ENCODE results near the gene MCCC1. TPM values are rescaled to one million over a fixed set of nuclear protein-coding genes. Genes with fewer than 3 reads are reported as not detected.

Gene MCCC1
- total and polyA plus RNA-seq, 2 of the 4 experiments (the other 2 are of a cell fraction) = 14.2 to 17.9 TPM

GRCh38 chr3:183080628-183081027 lies 18.7 kb downstream of the MCCC1 start:
- no peak overlapping the region for H3K4me3 ChIP-seq (ENCODE audit: insufficient read depth, low read depth, low read length)
- H3K9ac ChIP-seq (ENCODE audit: low read depth, low read length) = no peak overlapping the region
- intact Hi-C loops (cut with micrococcal nuclease) (no loop called here), dilution Hi-C loops (cut with HindIII; ENCODE audit: low sequenced_read_pairs, unreplicated experiment) (no loop called here), in situ Hi-C loops (cut with MboI; ENCODE audit: low sequenced_read_pairs) (no loop called here)
- no TSS peak for BruUV-seq (replicated peaks)
- no peak overlapping the region for H2AK9ac ChIP-seq (replicated peaks; ENCODE audit: low read depth, low read length, poor library complexity)
- no peak overlapping the region for H3K18ac ChIP-seq (ENCODE audit: low read depth, low read length)
- no peaks in the 10 kb centered on the region for H3K9me1 ChIP-seq (ENCODE audit: insufficient read depth, low read length)
- no peak overlapping the region for H3K23ac ChIP-seq (ENCODE audit: low read depth, low read length)
- H3K4me2 ChIP-seq (ENCODE audit: low read depth, low read length) = no peak overlapping the region
- H2BK5ac ChIP-seq (ENCODE audit: low read depth, low read length, poor library complexity, severe bottlenecking) = no peak overlapping the region
- H2AK5ac ChIP-seq (ENCODE audit: low read depth, low read length) = no peak overlapping the region
- no peak overlapping the region for H2AFZ ChIP-seq (replicated peaks; ENCODE audit: low read length, poor library complexity)
- H3K9me3 ChIP-seq (ENCODE audit: control insufficient read depth, insufficient read depth, low read length) = peaks cover 2% of the 10 kb centered on the region; the same call in 1 of the 2 replicates
- H3K27ac ChIP-seq (ENCODE audit: insufficient read depth, low read length) = no peak overlapping the region
- peaks cover 24% of the 10 kb centered on the region for H3K36me3 ChIP-seq (ENCODE audit: control insufficient read depth, insufficient read depth, low read length)
- ChIA-PET CTCF (no interaction called here), POLR2A (ENCODE audit: unreplicated experiment) (no interaction called here)
- ATAC-seq (ENCODE audit: low read depth) (no peak), DNase-seq (no peak)
- WGBS, 2 experiments (ENCODE audit: extremely low coverage in 2 of 2, insufficient read length in 1 of 2) = no CpG with 5 or more reads among the region's 3 CpGs
- H2BK120ac ChIP-seq (ENCODE audit: low read depth, low read length) = no peak overlapping the region
- no peaks in the 10 kb centered on the region for H3K4me1 ChIP-seq (ENCODE audit: control insufficient read depth, insufficient read depth, low read length)
- H4K91ac ChIP-seq (ENCODE audit: insufficient read depth, low read depth, low read length) = no peak overlapping the region
- no peaks in the 10 kb centered on the region for H3K79me1 ChIP-seq (ENCODE audit: low read depth in 1 of 2, low read length in 2 of 2)
- H4K20me1 ChIP-seq (ENCODE audit: insufficient read depth, low read length) = no peaks in the 10 kb centered on the region
- no peak overlapping the region for H2BK20ac ChIP-seq (ENCODE audit: low read depth, low read length)
- TF ChIP-seq CEBPB (IDR thresholded peaks at IDR 0.05; ENCODE audit: low read depth, low read length) (no peak), RCOR1 (IDR thresholded peaks at IDR 0.05; ENCODE audit: insufficient replicate concordance, low read length) (no peak), FOS (IDR thresholded peaks at IDR 0.05; ENCODE audit: low read depth, low read length) (no peak), SMC3 (IDR thresholded peaks at IDR 0.05; ENCODE audit: low read depth, low read length) (no peak), CHD1 (IDR thresholded peaks at IDR 0.05; ENCODE audit: low read depth, low read length) (no peak), RAD21 (IDR thresholded peaks at IDR 0.05; ENCODE audit: low read length) (no peak), ELK1 (IDR thresholded peaks at IDR 0.05; ENCODE audit: borderline replicate concordance, low read depth, low read length) (no peak), BHLHE40 (IDR thresholded peaks at IDR 0.05; ENCODE audit: low read depth, low read length) (no peak), CTCF (conservative IDR thresholded peaks at IDR 0.05; ENCODE audit: low read depth, low read length) (no peak), MAFK (IDR thresholded peaks at IDR 0.05; ENCODE audit: low read depth, low read length) (no peak), MAZ (IDR thresholded peaks at IDR 0.05; ENCODE audit: borderline replicate concordance, low read depth, low read length) (no peak), POLR2A (IDR thresholded peaks at IDR 0.05; ENCODE audit: low read depth, low read length) (no peak), MXI1 (IDR thresholded peaks at IDR 0.05; ENCODE audit: borderline replicate concordance, low read depth, low read length) (no peak), RFX5 (IDR thresholded peaks at IDR 0.05; ENCODE audit: low read depth, low read length) (no peak)
- no peak overlapping the region for H3K4ac ChIP-seq (ENCODE audit: low read depth, low read length)
- no peak overlapping the region for H3K56ac ChIP-seq (ENCODE audit: extremely low read depth, insufficient read depth, low read length)
- no peak overlapping the region for H3K14ac ChIP-seq (replicated peaks; ENCODE audit: low read depth, low read length)
- no peak overlapping the region for H2BK15ac ChIP-seq (ENCODE audit: low read depth, low read length)
- H4K8ac ChIP-seq (ENCODE audit: low read depth in 2 of 2, low read length in 2 of 2) = no peak overlapping the region
- H3K27me3 ChIP-seq (ENCODE audit: control insufficient read depth, insufficient read depth, low read length) = no peaks in the 10 kb centered on the region
- H4K5ac ChIP-seq (ENCODE audit: low read depth, low read length) = no peak overlapping the region
